A549 (cell line): ENCODE measurements around the gene DOK1.

Experiments
- CTCF ChIP-seq: fragments of >200 bp; sonication (Bioruptor Twin); formaldehyde crosslinking; IDR thresholded peaks from 3 replicates; pipeline ENCODE4 v1.5.1; 2016
- EP300 ChIP-seq, 2 experiments: fragments of >200 bp; sonication (Bioruptor Twin); formaldehyde crosslinking; IDR thresholded peaks; 2 replicates in 1 of 2; 3 replicates in 1 of 2; pipeline ENCODE4 v1.6.1; 2016 to 2017
- KDM1A ChIP-seq: fragments of 200-600 bp; sonication (generic); IDR thresholded peaks from 2 replicates; pipeline ENCODE4 v1.6.1; 2016; ENCODE audit warnings: low read depth, mild to moderate bottlenecking
- MYC ChIP-seq: IDR thresholded peaks from 2 replicates; pipeline ENCODE4 v1.6.1; 2012; ENCODE audit warnings: mild to moderate bottlenecking, inconsistent platforms, low read length, improper control_type of control experiment, borderline replicate concordance
- NR3C1 ChIP-seq: fragments of >200 bp; sonication (Bioruptor Twin); formaldehyde crosslinking; IDR thresholded peaks from 3 replicates; pipeline ENCODE4 v1.6.1; 2017
- POLR2AphosphoS2 ChIP-seq: conservative IDR thresholded peaks from 2 replicates; pipeline ENCODE4 v1.6.1; 2012; ENCODE audit warnings: low read length, improper control_type of control experiment, inconsistent platforms
- RAD21 ChIP-seq, 2 experiments: fragments of >200 bp in 1 of 2; sonication (Bioruptor Twin) in 1 of 2; formaldehyde crosslinking in 1 of 2; IDR thresholded peaks in 1 of 2; conservative IDR thresholded peaks in 1 of 2; 2 replicates in 1 of 2; 3 replicates in 1 of 2; pipeline ENCODE4 v1.6.1; 2012 to 2018; ENCODE audit warnings: inconsistent platforms in 1 of 2
- RFX5 ChIP-seq: fragments of 450-650 bp; IDR thresholded peaks from 2 replicates; pipeline ENCODE4 v1.7.1; 2014; ENCODE audit warnings: antibody characterized with exemption, mild to moderate bottlenecking, moderate library complexity
- USF2 ChIP-seq: fragments of 450-650 bp; IDR thresholded peaks from 2 replicates; pipeline ENCODE4 v1.6.1; 2014; ENCODE audit warnings: antibody characterized with exemption

GRCh38 chr2:74510272-74510671 is 44.2 kb upstream of the DOK1 start:
- TF ChIP-seq EP300 (IDR thresholded peaks at IDR 0.05) (no peak), MYC (no peak), POLR2AphosphoS2 (no peak), CTCF (no peak), KDM1A (no peak), RAD21 (conservative IDR thresholded peaks at IDR 0.05 in 1 of 2, IDR thresholded peaks at IDR 0.05 in 1 of 2) (no peak), NR3C1 (no peak), USF2 (no peak), RFX5 (no peak)
